ENCODE results near the gene DOK6. TPM values are rescaled to one million over a fixed set of nuclear protein-coding genes. Genes with fewer than 3 reads are reported as not detected.

The DOK6 gene
- total RNA-seq, 1 donor from 2014 or later = not detected

DNA sequence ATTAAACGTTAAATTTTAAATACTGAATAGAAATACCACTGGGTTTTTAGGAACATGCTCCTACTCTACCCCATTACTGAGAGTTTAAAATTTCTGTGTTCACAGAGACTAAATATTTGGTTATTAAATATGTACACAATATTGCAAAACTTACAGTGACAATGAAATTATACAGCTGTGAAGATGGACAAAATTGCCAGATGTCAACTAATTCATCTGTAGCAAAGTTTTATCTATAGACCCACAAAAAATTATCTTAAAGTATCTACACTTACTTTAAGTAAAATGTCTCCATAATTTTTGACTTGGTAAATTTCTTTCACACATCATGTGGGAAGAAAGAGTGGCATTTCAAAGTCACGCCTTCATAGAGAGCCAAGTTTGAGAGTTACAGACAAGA is 333.8 kb downstream of the DOK6 start:
- no peak for DNase-seq (ENCODE audit: low read depth)

DNA sequence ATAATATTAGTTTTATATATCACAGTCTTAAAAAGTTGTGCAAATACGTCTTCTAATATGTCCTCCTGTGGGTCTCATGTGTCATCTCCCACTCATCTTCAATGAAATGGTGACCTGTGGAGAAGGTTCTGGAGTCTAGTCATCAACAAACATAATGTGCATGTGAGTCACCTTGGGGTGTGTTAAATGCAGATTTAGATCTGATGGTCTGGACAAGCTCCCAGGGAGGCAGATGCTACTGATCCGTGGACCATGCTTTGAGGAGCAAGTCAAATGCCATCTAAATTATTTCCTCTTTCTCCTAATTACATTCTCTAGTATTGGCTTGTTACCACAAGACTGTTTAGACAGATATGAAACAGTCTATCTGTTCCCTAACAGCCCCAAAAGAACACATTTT is 336.0 kb downstream of the DOK6 start:
- no peak for DNase-seq (ENCODE audit: low read depth)

DNA sequence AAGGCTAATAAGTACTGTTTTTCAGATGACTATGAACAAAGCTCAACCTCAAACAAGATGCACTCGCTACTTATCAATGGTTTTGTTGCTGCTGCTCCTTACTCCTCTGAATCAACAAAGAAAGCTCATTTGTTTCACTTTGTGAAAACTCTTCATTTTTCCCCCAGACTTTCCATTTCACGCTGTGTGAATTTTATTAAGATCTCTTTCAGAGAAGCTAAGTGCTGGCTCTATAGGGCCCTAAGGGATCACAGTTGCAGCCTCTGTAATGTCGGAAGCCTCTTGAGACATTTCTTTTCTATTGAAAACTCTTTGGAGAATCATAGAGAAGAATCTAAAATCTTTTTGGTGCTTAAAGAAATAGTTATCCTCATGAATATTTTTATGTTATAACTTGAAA is 337.2 kb downstream of the DOK6 start:
- no peak for DNase-seq (ENCODE audit: low read depth)

DNA sequence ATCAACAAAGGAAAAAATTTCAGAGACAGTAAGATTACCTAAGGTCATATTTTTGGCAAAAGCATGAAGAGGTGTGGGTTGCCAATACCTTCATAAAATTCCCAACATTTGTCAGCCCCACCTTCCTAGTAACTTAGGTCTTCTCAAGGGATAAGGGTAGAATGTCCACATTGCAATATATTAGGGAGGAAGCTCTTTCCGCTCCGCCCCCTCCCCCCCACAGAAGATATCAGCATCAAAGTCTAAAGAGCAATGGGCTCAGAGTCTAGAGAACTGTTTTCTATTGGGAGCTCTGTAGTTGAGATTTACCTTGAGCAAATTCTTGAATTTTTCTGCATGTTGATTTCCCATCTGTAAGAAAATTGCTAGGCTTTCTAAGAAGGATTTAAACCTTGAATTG is 346.7 kb downstream of the DOK6 start:
- no peak for DNase-seq (ENCODE audit: low read depth)

DNA sequence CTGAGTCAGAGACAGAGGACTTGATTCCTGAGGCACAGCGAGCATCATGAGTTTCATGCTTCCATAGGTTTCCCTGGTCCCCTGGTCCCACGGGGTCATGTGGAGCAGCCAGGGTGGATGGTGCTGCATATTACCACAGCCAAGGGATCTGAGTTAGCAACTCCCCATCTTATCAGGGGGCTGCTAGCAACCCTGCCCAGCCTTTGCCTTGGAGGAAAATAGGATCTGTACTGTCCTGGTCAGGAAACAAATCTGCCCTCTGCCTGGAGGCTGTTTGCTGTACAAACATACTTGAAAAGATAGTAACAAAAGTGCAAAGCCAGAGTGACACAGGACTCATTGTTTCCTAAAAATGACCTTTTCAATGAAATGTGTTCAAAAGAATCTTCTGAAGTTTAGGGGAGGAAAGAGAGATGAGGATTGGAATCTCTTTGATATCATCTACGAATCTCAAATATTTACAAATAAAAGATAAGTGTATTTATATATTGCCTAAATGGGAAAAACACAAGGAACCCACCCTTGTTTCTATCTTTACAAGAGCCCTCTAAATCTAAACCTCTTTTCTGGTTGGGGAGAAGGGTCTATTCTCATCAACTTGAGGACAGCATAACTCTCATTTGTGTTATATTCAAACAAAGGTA is 352.2 kb downstream of the DOK6 start:
- no peak for DNase-seq (ENCODE audit: low read depth)

DNA sequence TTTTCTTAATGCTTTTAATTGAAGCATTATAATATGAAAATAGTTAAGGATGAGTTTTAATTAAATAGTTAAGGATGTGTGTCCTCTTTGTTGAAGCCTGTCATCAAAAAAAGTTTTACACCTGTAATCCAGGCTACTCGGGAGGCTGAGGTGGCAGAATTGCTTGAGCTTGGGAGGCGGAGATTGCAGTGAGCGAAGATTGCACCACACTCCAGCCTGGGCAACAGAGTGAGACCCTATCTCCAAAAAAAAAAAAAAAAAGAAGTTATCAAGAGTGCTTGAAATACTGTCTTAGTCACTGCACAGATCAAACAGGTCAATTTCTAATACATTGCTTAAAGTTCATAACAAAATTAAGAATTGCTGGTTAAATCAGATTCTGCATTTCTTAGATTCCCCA is 353.4 kb downstream of the DOK6 start:
- no peak for DNase-seq (ENCODE audit: low read depth)

DNA sequence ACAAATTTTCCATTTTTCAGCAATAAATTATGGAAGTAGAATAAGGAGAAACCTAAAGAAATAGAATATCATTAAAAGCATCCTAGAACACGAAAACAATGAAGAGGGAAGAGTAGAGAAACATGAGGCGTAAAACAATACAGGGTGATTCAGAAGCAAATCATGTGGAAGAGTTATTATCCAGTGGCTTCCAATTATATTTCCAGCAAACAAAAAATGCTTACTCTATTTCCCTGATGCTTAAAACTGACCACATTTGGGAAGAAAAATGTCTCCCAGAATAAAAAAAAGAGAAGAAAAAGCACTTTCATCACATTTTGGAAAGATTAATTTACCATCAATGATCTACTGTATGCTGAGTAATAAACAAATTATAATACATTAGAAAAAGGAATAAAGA is 354.4 kb downstream of the DOK6 start:
- DNase-seq (ENCODE audit: low read depth) = no peak

DNA sequence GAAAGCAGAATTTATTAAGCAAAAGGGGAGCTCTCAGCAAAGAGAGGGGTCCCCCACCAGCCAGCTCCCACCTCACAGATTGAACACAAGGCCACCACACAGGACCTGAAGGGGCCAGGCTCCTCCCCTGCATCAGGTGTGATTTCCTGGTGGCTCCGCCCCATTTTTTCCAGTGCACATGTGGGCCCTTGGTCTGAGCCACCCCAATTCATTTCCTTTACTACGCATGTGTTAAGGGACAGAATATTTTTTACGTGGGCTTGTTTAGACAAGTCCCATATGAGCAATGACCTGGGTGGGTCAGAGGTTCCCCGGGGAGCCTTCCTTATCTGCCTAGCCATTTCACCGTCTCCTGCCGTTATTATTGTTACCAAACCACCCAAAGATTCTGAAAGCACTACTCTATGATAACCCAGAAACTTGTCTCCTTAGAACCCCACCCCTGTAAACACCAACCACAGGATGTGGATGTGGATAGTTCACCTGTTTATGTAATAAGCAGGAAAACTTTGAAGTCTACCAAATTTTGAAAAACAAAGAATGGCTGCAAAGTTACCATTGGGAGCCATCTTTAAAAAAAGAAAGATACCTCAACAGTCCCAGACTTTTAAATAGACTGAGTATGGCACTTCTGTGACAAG is 355.3 kb downstream of the DOK6 start:
- DNase-seq (ENCODE audit: low read depth) = no peak

DNA sequence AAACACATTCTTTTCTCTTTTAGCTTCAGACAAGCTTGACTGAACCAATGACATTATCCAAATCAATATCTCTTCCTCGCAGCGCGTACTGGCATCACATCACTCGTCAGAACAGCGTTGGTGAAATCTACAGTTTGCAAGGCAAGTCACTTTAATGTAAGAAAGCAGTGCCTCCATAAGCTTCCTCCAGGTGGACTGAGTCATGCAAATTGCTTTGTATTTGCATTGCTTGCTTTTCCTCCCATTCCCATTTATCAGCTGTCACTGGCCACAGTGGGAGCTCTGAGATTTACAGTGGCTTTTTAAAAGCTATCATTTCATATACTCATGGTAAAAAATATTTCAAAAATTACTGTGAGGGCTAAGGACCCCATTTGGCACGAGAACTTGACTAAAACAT is 357.0 kb downstream of the DOK6 start:
- no peak for DNase-seq (ENCODE audit: low read depth)

DNA sequence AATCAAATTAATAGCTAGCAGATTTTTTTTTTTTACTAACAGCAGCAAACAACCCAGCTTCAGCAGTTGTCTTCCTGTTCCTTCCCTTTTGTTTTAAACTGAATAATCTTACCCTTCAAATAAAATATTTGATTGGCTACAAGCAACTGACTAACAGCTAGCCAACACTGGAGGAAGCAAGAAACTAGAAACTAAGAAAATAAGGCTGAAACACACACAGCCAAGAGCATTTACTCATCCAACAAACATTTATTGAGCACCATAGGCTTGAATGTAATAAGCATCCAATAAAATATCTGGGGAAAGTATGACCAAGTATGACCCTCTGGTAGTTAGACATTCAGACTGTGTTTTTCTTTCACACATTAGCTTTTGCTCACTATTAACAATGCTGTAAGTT is 357.8 kb downstream of the DOK6 start:
- DNase-seq (ENCODE audit: low read depth) = no peak

DNA sequence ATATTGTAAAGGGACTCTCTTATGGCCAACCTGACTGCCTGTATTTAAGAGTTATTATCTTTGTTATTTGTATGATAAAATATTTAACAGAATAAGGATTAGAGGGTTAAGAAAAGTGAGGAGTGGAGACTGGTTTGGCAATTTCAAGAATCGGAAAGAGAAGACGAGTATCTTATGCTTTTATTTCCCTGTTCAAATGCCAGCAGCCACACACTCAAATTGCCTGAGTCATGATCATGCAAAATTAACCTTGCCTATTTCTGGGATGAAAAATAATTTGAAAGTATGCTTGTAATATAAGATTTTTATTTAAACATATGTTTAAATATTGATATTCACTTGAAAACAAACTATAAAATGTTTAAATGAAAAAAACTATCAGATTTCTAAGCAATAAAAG is 358.4 kb downstream of the DOK6 start:
- no peak for DNase-seq (ENCODE audit: low read depth)

DNA sequence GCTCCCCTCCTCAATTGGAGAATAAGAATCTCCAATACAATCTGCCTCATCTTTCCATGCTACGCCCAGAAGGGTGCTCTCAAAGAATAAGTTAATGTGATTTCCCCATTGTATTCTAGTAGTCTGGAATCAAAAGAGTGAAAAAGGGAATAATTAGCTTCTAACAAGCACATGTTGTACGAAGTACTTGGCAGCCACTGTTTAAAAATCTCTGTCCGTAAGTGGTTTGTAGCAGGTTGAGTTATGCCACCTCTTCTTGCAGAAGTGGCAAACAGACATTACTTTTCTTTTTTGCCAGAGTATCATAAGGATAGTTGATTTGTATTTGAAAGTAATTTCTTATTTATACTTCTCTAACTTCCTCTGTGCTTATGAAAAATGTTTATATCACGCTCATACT is 362.3 kb downstream of the DOK6 start:
- DNase-seq (ENCODE audit: low read depth) = no peak

DNA sequence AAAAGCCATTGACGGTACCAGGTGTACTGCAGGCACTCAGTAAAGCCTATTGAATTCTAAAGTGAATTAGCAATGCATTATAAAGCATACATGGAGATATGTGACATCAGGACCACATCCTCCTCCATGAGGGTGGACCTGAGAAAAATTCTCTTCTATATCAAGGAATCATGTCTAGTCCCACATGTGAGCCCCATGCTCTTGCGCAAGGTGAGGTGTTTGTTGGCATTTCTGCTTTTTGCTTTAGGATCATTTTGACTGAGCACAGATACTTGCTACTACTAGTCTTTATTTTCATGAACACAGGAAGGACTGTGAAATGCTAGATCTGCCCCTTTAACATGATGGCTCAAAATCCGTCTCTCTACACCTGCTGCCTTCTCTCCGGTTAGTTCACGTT is 363.1 kb downstream of the DOK6 start:
- DNase-seq (ENCODE audit: low read depth) = no peak

DNA sequence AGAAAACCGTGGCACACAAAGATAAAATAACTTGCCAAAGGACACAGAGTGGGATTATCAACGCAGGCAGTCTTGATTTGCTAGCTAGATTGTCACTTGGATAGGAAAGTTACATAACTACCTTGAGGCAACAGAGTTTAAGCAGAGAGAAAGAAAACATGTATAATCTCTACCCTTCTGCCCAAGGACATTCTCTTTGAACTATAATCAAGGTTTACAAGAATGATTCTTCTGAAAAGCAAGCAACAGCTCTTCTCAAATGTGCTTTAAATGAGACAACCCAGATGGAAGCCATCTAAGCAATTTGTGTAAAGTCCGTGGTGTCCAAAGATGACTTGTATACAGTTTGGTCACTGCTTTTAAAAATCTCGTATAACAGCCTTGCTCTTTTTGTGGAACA is 369.6 kb downstream of the DOK6 start:
- no peak for DNase-seq (ENCODE audit: low read depth)

DNA sequence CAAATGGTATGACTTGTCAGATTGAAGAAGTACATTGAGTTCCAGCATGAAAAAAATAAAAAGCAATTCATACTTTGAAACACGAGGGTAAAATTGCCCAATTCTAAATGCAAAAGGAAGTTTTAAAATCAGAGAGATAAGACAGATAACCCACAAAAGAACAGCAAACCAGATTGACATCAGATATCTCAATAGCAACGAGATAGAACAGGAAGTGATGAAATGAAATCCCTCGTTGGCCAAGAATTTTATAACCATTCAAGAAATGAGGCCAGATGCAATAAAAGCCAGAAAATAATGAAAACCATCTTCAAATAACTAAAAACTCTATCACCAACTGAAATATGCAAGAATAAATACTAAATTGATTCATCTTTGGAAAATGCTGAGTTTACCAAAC is 374.1 kb downstream of the DOK6 start:
- no peak for DNase-seq (ENCODE audit: low read depth)

DNA sequence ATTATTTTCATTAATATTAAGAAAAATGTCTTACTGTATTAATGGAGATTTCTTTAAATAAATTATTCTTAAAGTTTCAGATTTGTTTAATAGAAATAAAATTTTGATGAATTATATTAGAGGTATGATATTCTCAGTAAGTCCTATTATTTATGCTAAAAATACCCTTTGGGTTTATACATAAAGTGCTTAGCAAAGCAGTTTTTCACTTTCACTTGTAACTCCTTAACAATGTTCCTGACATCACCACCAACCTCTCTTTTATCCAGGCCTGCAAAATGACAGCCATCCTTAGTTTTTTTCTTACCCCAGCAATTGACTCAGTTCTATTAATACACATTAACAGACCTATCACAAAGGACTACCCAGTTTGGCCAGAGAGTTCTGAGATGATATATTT is 376.6 kb downstream of the DOK6 start:
- DNase-seq (ENCODE audit: low read depth) = peak; percentile 6

DNA sequence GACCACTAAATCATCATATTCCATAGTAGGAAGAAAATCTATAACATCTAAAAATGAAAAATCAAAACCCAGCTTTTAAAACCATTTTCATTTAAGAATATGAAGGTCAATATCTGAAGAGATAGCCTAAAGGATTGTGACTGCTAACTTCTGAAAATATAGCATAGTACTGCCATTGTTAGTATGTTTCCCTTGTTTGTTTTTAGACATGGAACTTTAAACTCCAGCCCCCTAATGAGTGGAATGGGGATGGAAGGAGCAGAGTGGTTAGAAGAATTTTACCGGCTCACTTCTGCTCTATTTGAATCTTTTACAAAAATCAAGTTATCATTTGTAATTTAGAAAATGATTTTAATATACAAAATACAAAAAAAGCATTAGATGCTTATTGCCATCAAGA is 378.0 kb downstream of the DOK6 start:
- no peak for DNase-seq (ENCODE audit: low read depth)

DNA sequence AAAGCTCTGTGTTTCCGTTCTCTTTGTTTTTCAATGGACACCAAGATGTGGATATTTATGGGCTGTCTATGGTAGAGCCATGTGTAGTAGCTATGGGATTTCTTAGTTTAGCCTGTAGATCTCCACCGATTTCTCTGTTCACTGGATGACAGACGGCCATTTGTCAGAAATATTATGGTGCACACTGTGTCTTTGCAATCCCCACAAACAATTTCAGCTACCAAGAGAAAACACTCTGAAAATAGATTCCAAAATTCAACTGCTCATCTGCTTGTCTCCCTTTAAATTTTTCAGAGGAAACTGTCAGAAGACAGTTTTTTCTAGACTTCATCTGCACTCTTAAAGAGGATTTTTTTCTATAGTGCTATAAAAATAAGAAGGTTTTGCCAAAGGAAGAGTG is 380.2 kb downstream of the DOK6 start:
- DNase-seq (ENCODE audit: low read depth) = no peak

DNA sequence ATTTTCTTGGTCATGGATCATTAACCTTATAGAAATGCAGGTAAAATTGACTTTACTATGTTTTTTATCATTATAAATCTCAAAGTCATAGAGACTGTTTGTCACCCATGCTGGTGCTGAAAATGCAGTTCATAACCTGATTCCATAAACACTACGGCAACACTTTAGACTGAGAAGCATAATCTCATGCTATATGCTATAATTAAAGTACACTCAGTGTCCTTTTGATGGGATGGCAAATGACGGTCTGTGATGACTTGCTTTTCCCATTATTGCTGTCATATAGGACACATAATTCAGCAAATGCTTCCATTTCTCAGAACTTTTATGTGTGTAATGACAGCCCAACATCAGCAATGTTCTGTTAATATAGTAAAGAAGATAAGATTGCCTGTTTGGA is 384.1 kb downstream of the DOK6 start:
- DNase-seq (ENCODE audit: low read depth) = no peak

DNA sequence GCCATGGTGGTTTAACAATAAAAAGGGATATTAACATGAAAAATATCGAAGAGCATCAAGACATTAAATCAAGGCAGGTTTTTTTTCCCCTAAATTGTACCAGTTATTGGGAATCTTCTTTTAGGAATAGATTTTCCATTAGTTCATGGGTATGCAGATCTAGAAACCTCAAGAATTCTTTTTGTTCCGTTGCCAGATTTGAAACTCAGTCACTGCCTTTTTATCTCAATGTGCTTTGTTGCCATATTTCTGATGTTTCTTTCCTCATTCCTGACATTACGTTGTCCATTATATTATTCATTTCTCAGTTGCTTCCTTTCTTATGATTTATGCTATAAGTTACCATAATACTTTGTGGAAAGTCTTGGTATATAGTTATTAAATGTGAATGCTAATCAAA is 384.8 kb downstream of the DOK6 start:
- DNase-seq (ENCODE audit: low read depth) = no peak

DNA sequence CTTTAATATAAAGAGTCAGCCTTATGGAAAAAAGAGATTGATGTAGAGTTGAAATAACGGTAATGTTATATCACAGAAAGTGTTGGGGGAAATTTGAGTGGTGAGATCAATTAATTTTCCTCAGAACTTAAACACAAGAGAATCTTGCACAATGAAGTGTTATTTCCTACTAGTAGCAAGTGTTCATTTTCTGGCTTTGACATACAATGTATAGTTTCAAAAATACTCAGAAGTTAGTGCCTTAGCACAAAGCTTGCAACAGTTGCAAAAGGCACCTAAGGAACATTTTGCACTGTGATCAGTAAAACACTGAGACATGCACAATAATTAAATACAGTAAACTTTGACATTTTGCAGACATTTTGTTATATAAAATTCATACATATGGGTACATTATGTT is 385.7 kb downstream of the DOK6 start:
- DNase-seq (ENCODE audit: low read depth) = no peak

DNA sequence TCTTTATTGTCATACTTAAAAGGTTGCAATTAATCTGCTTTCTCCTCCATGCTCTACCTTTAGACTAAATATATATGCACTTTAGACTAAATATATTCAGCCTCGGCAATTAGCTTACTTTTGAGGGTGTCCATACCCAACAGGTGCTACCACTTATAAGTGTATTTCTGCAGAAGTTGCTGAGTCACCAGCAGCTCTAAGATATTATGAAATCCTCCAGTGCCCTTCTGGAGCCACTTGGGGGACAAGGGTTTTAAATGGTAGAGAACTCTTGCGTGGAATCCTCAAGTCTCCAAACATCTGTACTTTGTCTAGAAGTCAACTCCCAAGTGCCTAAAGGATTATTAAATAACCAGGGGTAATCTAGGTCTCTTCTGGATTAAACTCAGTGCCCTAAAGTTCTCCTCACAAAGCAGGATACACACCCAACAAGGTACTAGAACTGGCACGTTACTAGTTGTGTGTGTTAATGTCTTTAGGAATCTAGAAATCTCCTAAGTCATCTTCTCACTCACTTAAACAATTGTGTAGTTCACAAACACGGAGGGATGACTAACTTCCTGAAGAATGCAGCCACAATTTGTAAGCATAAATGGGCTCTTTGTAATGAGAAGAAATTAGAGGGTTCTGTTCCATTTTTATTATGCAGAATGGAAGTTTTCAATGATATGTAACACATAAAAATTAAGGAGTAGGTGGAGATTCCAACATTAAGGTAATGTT is 387.3 kb downstream of the DOK6 start:
- DNase-seq (ENCODE audit: low read depth) = peak; percentile 25

DNA sequence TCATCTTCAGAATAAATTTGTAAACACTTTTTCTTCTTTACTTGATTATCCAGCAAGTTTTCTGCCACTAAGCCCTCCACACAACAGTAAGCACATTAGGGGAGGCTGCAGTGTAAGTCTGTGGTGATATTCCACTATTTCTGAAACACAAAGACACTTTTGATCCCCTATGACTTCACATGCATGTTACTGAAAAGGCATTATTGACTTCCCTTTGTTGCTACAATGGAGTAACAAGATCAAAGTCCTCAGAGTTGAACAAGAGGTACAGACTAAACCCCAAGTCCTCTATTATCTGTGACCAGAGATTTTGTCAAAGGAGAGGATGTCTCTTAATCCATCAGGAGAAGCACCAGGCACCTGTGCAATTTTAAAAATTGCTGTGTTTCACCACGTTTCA is 389.1 kb downstream of the DOK6 start:
- DNase-seq (ENCODE audit: low read depth) = no peak

Data from myocyte (in vitro differentiated cells).